ENCODE results near the gene BFSP2.

GRCh38 chr3:133418361-133418760 is 18.5 kb downstream of the BFSP2 start:
- TF ChIP-seq CTCF (IDR thresholded peaks at IDR 0.05) (no peak), POLR2A (IDR thresholded peaks at IDR 0.05) (no peak)
